ENCODE measurements around the gene C10orf88. TPM values are rescaled to one million over a fixed set of nuclear protein-coding genes. Genes with fewer than 3 reads are reported as not detected.

Gene C10orf88
- total RNA-seq, 1 experiment from 2014 or later: 7.6 TPM

- no TSS peak for BruUV-seq (replicated peaks)
- no peak for DNase-seq
- H3K9me2 ChIP-seq (ENCODE audit: insufficient read depth): no peaks in the 10 kb centered on the region
- no peak overlapping the region for H3K27ac ChIP-seq
- H3K79me2 ChIP-seq (ENCODE audit: low read depth): no peaks in the 10 kb centered on the region
- CTCF ChIA-PET: no interaction called here
- H3K9me3 ChIP-seq (ENCODE audit: insufficient read depth, low read depth): no peaks in the 10 kb centered on the region
- POLR2A ChIA-PET (ENCODE audit: unreplicated experiment): interaction anchor here (0.6 kb wide), 1 partner anchor 45 kb away, joined by 4 read pairs; no protein-coding TSS in a partner anchor
- no peak overlapping the region for H2AFZ ChIP-seq
- H3F3A ChIP-seq (ENCODE audit: insufficient read depth, low read depth): no peaks in the 10 kb centered on the region
- no peaks in the 10 kb centered on the region for H4K20me1 ChIP-seq (ENCODE audit: insufficient read depth)
- TF ChIP-seq CTCF (conservative IDR thresholded peaks at IDR 0.05) (no peak), EZH2 (IDR thresholded peaks at IDR 0.05; ENCODE audit: low read depth) (no peak)
- H3K4me2 ChIP-seq: no peak overlapping the region
- H3K4me1 ChIP-seq (replicated peaks; ENCODE audit: insufficient read depth): no peaks in the 10 kb centered on the region
- no peak overlapping the region for H3K4me3 ChIP-seq
- H3K27me3 ChIP-seq (ENCODE audit: insufficient read depth, low read depth): no peaks in the 10 kb centered on the region
- intact Hi-C loops (cut with micrococcal nuclease; ENCODE audit: unreplicated experiment): loop anchor here (10.0 kb wide), 1 partner anchor 54 kb away; no protein-coding TSS in a partner anchor
- no peaks in the 10 kb centered on the region for H3K36me3 ChIP-seq (ENCODE audit: low read depth)
Observed at GRCh38 chr10:122939133-122939855, 14.7 kb downstream of the C10orf88 start.

DNA sequence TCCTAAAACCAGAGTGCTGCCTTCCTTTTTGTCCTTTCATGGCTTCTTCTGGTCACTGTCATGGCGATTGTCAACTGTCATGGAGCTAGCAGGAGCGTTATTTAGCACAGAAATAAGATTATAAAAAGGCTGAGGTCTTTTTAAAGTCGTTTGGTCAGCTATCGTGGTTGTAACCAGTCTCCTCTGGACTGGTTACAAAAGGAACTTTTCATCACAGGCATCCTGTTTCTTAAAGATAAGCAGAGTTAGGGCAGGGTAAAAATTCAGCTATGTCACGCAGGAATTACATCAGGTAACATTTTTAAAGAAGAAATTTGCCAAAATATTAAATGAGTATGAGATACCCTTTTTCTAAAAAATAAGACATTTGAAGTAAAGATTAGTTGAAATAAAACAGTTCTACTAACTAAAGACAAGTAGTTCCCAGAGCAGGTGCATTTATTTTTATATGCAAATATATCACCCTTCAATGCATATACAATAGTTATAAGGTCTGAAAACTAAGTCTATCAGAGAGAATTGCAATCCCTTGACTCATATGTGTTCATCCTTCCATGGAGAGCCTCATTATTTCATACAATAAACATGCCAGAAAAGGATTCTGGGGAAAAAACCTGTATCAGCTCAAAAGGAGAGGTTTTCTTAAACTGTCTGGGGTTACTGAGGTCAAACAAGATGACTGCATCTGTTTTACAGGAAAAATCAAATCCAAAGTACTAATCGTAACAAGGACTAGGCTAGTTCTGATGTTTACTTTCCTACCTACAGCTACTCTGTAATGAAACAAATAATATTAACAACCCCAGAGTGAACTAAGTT, 22.7 kb downstream of the C10orf88 start:
- intact Hi-C loops (cut with micrococcal nuclease; ENCODE audit: unreplicated experiment): loop anchor here (10.0 kb wide), 1 partner anchor 46 kb away; no protein-coding TSS in a partner anchor
- BruUV-seq (replicated peaks): no TSS peak
- H3K79me2 ChIP-seq (ENCODE audit: low read depth): no peaks in the 10 kb centered on the region
- H3K27ac ChIP-seq: no peak overlapping the region
- no peaks in the 10 kb centered on the region for H4K20me1 ChIP-seq (ENCODE audit: insufficient read depth)
- H3F3A ChIP-seq (ENCODE audit: insufficient read depth, low read depth): no peaks in the 10 kb centered on the region
- ChIA-PET CTCF (no interaction called here), POLR2A (ENCODE audit: unreplicated experiment) (no interaction called here)
- H3K9me3 ChIP-seq (ENCODE audit: insufficient read depth, low read depth): no peaks in the 10 kb centered on the region
- H3K4me3 ChIP-seq: no peak overlapping the region
- no peaks in the 10 kb centered on the region for H3K36me3 ChIP-seq (ENCODE audit: low read depth)
- no peak overlapping the region for H2AFZ ChIP-seq
- H3K4me1 ChIP-seq (replicated peaks; ENCODE audit: insufficient read depth): no peaks in the 10 kb centered on the region
- H3K4me2 ChIP-seq: no peak overlapping the region
- no peak for TF ChIP-seq CTCF (conservative IDR thresholded peaks at IDR 0.05)
- no peak for TF ChIP-seq EZH2 (IDR thresholded peaks at IDR 0.05; ENCODE audit: low read depth)
- no peaks in the 10 kb centered on the region for H3K27me3 ChIP-seq (ENCODE audit: insufficient read depth, low read depth)
- H3K9me2 ChIP-seq (ENCODE audit: insufficient read depth): no peaks in the 10 kb centered on the region
- no peak for DNase-seq

DNA sequence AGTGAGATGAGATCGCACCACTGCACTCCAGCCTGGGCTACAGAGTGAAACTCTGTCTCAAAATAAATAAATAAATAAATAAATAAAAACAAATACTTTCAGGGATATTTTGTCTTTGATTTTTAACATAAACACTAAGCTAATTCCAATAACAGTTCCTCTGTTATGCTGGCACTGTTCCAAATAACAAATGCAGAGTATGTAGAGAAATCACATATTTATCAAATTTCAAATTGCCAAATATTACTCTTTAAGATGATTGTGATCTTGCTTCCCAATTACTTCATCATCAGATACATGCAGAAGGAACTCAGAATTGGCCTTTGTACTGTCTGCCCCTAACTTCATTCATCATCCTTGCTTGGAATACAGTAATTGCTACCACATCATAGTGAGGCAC, 23.9 kb downstream of the C10orf88 start:
- ChIA-PET CTCF (no interaction called here), POLR2A (ENCODE audit: unreplicated experiment) (no interaction called here)
- no peak for DNase-seq
- TF ChIP-seq CTCF (conservative IDR thresholded peaks at IDR 0.05) (no peak), EZH2 (IDR thresholded peaks at IDR 0.05; ENCODE audit: low read depth) (no peak)
- Histone ChIP-seq H3K79me2 (ENCODE audit: low read depth) (no peaks in the 10 kb centered on the region), H3K27me3 (ENCODE audit: insufficient read depth, low read depth) (no peaks in the 10 kb centered on the region), H3K27ac (no peak overlapping the region), H3F3A (ENCODE audit: insufficient read depth, low read depth) (no peaks in the 10 kb centered on the region), H4K20me1 (ENCODE audit: insufficient read depth) (no peaks in the 10 kb centered on the region), H3K4me3 (no peak overlapping the region), H3K36me3 (ENCODE audit: low read depth) (no peaks in the 10 kb centered on the region), H3K4me1 (replicated peaks; ENCODE audit: insufficient read depth) (no peaks in the 10 kb centered on the region), H3K9me3 (ENCODE audit: insufficient read depth, low read depth) (no peaks in the 10 kb centered on the region), H2AFZ (no peak overlapping the region), H3K9me2 (ENCODE audit: insufficient read depth) (no peaks in the 10 kb centered on the region), H3K4me2 (no peak overlapping the region)
- BruUV-seq (replicated peaks): no TSS peak
- intact Hi-C loops (cut with micrococcal nuclease; ENCODE audit: unreplicated experiment): loop anchor here (10.0 kb wide), 1 partner anchor 45 kb away; no protein-coding TSS in a partner anchor

Data from PC-9 (cell line).